GM12892 (cell line): ENCODE measurements around the gene BRF1.

Source experiments
- POLR2A ChIP-seq: IDR thresholded peaks from 2 replicates; pipeline ENCODE4 v1.6.1; 2011; ENCODE audit warnings: low read depth, low read length, control low read depth
- POLR2AphosphoS5 ChIP-seq: IDR thresholded peaks from 2 replicates; pipeline ENCODE4 v1.6.1; 2011; ENCODE audit warnings: low read depth, low read length, control low read depth
- TAF1 ChIP-seq: IDR thresholded peaks from 2 replicates; pipeline ENCODE4 v1.6.1; 2011; ENCODE audit warnings: low read depth, mild to moderate bottlenecking, control low read depth, low read length, borderline replicate concordance

DNA sequence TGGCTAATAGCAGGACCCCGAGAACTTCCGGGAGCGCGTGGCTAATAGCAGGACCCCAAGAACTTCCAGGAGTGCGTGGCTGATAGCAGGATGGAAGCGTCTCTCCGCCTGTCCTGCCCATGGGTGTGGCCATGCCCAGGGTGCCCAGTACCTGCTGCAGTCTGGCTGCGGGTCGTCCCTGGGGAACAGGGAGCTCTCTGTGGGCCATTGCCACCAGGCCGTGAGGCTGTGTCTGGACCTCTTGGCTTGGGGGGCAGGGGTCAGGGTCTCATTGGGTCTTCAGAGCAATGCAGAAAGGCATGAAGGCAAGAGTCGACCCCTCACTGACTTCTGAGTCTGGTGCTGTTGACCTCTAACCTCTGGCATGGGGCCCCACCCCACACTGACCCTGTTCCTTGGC lies 49.2 kb upstream of the BRF1 start:
- TF ChIP-seq TAF1 (no peak), POLR2AphosphoS5 (no peak), POLR2A (no peak)
